Astrocyte (in vitro differentiated cells and primary cell): ENCODE data around the gene TMEM269. TPM values are rescaled to one million over a fixed set of nuclear protein-coding genes. Genes with fewer than 3 reads are reported as not detected.
A peak's percentile ranks its signal among the peaks of the same experiment; 100 is the strongest.

Source experiments
- DNase-seq: peaks from one replicate; pipeline ENCODE4 v3.0.0-alpha.2; 2010; ENCODE audit warnings: low read depth
- FAIRE-seq: peaks from 2 replicates; lab custom pipeline; 2011; peaks lifted over from hg19 to GRCh38; lab: Jason Lieb, UNC
- H2AFZ ChIP-seq: 2 replicates; pipeline ENCODE4 v1.6.0; 2012; ENCODE audit warnings: low read depth, low read length, inconsistent platforms
- H3K27ac ChIP-seq: 2 replicates; pipeline ENCODE4 v1.5.1; 2011; ENCODE audit warnings: low read depth, low read length, inconsistent platforms
- H3K27me3 ChIP-seq: 2 replicates; pipeline ENCODE4 v1.6.0; 2011; ENCODE audit warnings: low read length, inconsistent platforms; ENCODE audit not compliant: insufficient read depth
- H3K36me3 ChIP-seq: 2 replicates; pipeline ENCODE4 v1.5.1; 2011; ENCODE audit warnings: low read length, inconsistent platforms; ENCODE audit not compliant: insufficient read depth
- H3K4me1 ChIP-seq: 2 replicates; pipeline ENCODE4 v1.5.1; 2011; ENCODE audit warnings: low read length, inconsistent platforms; ENCODE audit not compliant: insufficient read depth
- H3K4me2 ChIP-seq: 2 replicates; pipeline ENCODE4 v1.6.0; 2012; ENCODE audit warnings: low read length, inconsistent platforms
- H3K4me3 ChIP-seq: 2 replicates; pipeline ENCODE4 v1.5.1; 2011; ENCODE audit warnings: low read depth, mild to moderate bottlenecking, low read length, inconsistent platforms; ENCODE audit not compliant: insufficient read depth
- H3K79me2 ChIP-seq: 2 replicates; pipeline ENCODE4 v1.6.0; 2012; ENCODE audit warnings: mild to moderate bottlenecking, low read length, inconsistent platforms; ENCODE audit not compliant: insufficient read depth
- H3K9ac ChIP-seq: 2 replicates; pipeline ENCODE4 v1.6.0; 2012; ENCODE audit warnings: mild to moderate bottlenecking, low read length, inconsistent platforms
- H3K9me3 ChIP-seq: 2 replicates; pipeline ENCODE4 v1.5.1; 2012; ENCODE audit warnings: low read depth, mild to moderate bottlenecking, low read length, inconsistent platforms; ENCODE audit not compliant: insufficient read depth
- H4K20me1 ChIP-seq: 2 replicates; pipeline ENCODE4 v1.6.0; 2012; ENCODE audit warnings: low read length, inconsistent platforms; ENCODE audit not compliant: insufficient read depth
- H3K27ac Mint-ChIP-seq: one replicate; pipeline ENCODE4 v1.8.0; 2021; ENCODE audit warnings: mild to moderate bottlenecking, mixed read lengths; ENCODE audit not compliant: unreplicated experiment
- H3K27me3 Mint-ChIP-seq: one replicate; pipeline ENCODE4 v1.8.0; 2021; ENCODE audit warnings: low read depth, mixed read lengths; ENCODE audit not compliant: unreplicated experiment
- H3K36me3 Mint-ChIP-seq: one replicate; pipeline ENCODE4 v1.8.0; 2021; ENCODE audit warnings: low read depth, mixed read lengths; ENCODE audit not compliant: unreplicated experiment
- H3K4me1 Mint-ChIP-seq: one replicate; pipeline ENCODE4 v1.8.0; 2021; ENCODE audit warnings: low read depth, mixed read lengths; ENCODE audit not compliant: unreplicated experiment
- H3K4me3 Mint-ChIP-seq: one replicate; pipeline ENCODE4 v1.8.0; 2021; ENCODE audit warnings: mild to moderate bottlenecking, moderate library complexity, mixed read lengths; ENCODE audit not compliant: unreplicated experiment
- H3K9me3 Mint-ChIP-seq: one replicate; pipeline ENCODE4 v1.8.0; 2021; ENCODE audit warnings: mild to moderate bottlenecking, mixed read lengths; ENCODE audit not compliant: unreplicated experiment
- EZH2 ChIP-seq: IDR thresholded peaks from 2 replicates; pipeline ENCODE4 v1.6.1; 2012; ENCODE audit warnings: mild to moderate bottlenecking, low read length, inconsistent platforms; ENCODE audit not compliant: insufficient read depth
- total RNA-seq: library from RNA; stranded (reverse); gene quantifications from 2 replicates; pipeline ENCODE4 v1.2.1, GENCODE V29; 2021
- TF ChIP-seq, protein P1 (sequence below): IDR thresholded peaks from 2 replicates; pipeline ENCODE4 v1.5.1; 2011; ENCODE audit warnings: low read depth, mild to moderate bottlenecking, inconsistent platforms, low read length, moderate library complexity; ENCODE audit not compliant: insufficient read depth

Gene TMEM269
- total RNA-seq, 1 donor from 2014 or later = 0.09 TPM

DNA sequence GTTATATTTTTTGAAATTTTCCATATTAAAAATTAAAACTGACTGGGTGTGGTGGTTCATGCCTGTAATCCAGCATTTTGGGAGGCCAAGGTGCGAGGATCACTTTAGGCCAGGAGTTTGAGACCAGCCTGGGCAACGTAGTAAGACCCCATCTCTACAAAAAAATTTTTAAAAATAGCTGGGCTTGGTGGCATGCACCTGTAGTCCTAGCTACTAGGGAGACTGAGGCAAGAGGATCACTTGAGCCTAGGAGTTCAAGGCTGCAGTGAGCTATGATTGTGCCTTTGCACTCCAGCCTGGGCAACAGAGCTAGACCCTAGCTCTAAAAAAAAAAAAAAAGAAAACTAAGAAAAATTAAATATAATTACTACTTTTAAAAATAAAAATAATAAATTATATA lies 36.9 kb downstream of the TMEM269 start:
- Histone ChIP-seq H3K4me1 (peaks cover 6% of the 10 kb centered on the region), H2AFZ (no peak overlapping the region), H3K79me2 (peaks cover 17% of the 10 kb centered on the region), H3K4me3 (no peak overlapping the region), H3K36me3 (no peaks in the 10 kb centered on the region), H4K20me1 (peaks cover 5% of the 10 kb centered on the region), H3K27me3 (no peaks in the 10 kb centered on the region), H3K27ac (no peak overlapping the region), H3K4me2 (no peak overlapping the region), H3K9me3 (no peaks in the 10 kb centered on the region), H3K9ac (no peak overlapping the region)
- Mint-ChIP-seq H3K36me3 (peaks cover 2% of the 10 kb centered on the region), H3K27ac (no peak overlapping the region), H3K4me3 (no peak overlapping the region), H3K4me1 (peaks cover 9% of the 10 kb centered on the region), H3K27me3 (no peaks in the 10 kb centered on the region), H3K9me3 (no peaks in the 10 kb centered on the region)
- no peak for TF ChIP-seq EZH2
- TF ChIP-seq, protein P1, sequence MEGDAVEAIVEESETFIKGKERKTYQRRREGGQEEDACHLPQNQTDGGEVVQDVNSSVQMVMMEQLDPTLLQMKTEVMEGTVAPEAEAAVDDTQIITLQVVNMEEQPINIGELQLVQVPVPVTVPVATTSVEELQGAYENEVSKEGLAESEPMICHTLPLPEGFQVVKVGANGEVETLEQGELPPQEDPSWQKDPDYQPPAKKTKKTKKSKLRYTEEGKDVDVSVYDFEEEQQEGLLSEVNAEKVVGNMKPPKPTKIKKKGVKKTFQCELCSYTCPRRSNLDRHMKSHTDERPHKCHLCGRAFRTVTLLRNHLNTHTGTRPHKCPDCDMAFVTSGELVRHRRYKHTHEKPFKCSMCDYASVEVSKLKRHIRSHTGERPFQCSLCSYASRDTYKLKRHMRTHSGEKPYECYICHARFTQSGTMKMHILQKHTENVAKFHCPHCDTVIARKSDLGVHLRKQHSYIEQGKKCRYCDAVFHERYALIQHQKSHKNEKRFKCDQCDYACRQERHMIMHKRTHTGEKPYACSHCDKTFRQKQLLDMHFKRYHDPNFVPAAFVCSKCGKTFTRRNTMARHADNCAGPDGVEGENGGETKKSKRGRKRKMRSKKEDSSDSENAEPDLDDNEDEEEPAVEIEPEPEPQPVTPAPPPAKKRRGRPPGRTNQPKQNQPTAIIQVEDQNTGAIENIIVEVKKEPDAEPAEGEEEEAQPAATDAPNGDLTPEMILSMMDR = no peak
- DNase-seq (no peak), FAIRE-seq (no peak)

DNA sequence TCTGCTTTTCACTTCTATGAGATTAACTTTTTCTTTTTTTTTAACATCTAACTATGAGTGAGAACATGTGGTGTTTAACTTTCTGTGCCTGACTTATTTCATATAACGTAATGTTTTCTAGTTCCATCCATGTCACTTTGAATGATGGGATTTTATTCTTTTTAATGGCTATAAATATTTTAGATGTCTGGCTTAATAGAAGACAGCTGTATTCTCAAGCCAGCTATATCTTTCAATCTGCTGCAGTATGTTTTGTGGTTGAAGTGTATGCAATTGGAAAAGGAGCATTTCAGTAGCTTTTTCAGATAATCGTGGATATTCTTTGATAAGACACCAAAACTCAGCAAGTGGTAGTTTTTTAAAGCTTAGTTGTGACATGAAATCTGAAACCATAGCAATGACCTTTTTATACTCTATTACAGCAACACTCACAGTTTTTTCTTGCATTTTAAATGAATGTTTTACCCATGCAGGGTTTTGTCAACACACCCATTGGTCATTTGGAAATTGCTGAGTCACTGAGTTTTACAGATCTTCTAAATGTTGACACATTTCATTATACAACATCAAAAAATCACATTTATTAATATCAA lies 38.1 kb downstream of the TMEM269 start:
- Histone ChIP-seq H3K36me3 (no peaks in the 10 kb centered on the region), H3K9ac (no peak overlapping the region), H3K4me1 (peaks cover 3% of the 10 kb centered on the region), H3K27me3 (no peaks in the 10 kb centered on the region), H3K27ac (no peak overlapping the region), H3K79me2 (peaks cover 14% of the 10 kb centered on the region), H3K4me3 (no peak overlapping the region), H3K4me2 (no peak overlapping the region), H4K20me1 (peaks cover 5% of the 10 kb centered on the region), H3K9me3 (no peaks in the 10 kb centered on the region), H2AFZ (no peak overlapping the region)
- no peak for TF ChIP-seq EZH2
- TF ChIP-seq, protein P1 = no peak
- Mint-ChIP-seq H3K4me3 (no peak overlapping the region), H3K36me3 (peaks cover 2% of the 10 kb centered on the region), H3K27me3 (no peaks in the 10 kb centered on the region), H3K27ac (peak overlapping the region; percentile 56), H3K9me3 (no peaks in the 10 kb centered on the region), H3K4me1 (peaks cover 8% of the 10 kb centered on the region)
- FAIRE-seq = peak; percentile 39
- peak; percentile 46 for DNase-seq

DNA sequence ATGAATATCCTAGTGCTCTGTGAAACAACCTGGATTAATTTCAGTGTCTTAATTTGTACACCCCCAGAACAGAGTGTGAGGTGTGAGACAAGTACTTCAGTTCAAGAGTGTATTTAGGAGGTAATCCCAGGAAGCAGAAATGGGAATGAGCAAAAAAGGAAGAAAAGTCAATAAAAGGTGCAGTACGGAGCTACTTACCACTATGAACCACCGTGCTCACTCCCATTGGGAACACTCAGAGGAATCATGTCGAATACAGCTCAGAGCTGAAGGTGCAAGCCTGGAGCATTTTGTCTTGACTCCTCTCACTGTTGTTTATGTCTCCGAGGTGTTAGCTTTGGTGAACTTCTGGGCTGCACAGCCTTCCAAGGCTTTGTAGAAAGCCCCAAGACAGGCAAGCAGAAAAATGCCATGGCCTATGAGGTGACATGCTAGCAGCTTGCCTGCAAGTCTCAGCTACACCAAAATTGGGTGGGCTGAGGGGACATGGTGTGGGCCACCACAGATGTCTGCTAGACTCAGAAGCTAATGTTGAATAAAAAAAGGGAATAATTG lies 39.8 kb downstream of the TMEM269 start:
- no peak overlapping the region for H3K4me3 ChIP-seq
- H3K9me3 ChIP-seq = no peaks in the 10 kb centered on the region
- Mint-ChIP-seq H3K4me1 (peaks cover 5% of the 10 kb centered on the region), H3K4me3 (no peak overlapping the region), H3K36me3 (peaks cover 2% of the 10 kb centered on the region), H3K9me3 (no peaks in the 10 kb centered on the region), H3K27me3 (no peaks in the 10 kb centered on the region), H3K27ac (no peak overlapping the region)
- no peak overlapping the region for H3K27ac ChIP-seq
- H3K79me2 ChIP-seq = peaks cover 3% of the 10 kb centered on the region
- DNase-seq = no peak
- TF ChIP-seq EZH2 = no peak
- TF ChIP-seq, protein P1 = no peak
- no peaks in the 10 kb centered on the region for H4K20me1 ChIP-seq
- no peak overlapping the region for H3K4me2 ChIP-seq
- H3K4me1 ChIP-seq = no peaks in the 10 kb centered on the region
- H2AFZ ChIP-seq = no peak overlapping the region
- H3K36me3 ChIP-seq = peaks cover 4% of the 10 kb centered on the region
- FAIRE-seq = no peak
- no peak overlapping the region for H3K9ac ChIP-seq
- no peaks in the 10 kb centered on the region for H3K27me3 ChIP-seq
